GM21529 (cell line): ENCODE data around the gene GNAS.
"Not testable (repeated sequence)": the region's sequence is repeated elsewhere in the genome, so short reads cannot be mapped to it uniquely, and the experiment has no call there.

ENCODE experiments used
- ATAC-seq: cut with Tn5 transposase; IDR thresholded peaks from one replicate; pipeline ENCODE4 v1.9.1; 2021; ENCODE audit not compliant: unreplicated experiment

GNAS gene

DNA sequence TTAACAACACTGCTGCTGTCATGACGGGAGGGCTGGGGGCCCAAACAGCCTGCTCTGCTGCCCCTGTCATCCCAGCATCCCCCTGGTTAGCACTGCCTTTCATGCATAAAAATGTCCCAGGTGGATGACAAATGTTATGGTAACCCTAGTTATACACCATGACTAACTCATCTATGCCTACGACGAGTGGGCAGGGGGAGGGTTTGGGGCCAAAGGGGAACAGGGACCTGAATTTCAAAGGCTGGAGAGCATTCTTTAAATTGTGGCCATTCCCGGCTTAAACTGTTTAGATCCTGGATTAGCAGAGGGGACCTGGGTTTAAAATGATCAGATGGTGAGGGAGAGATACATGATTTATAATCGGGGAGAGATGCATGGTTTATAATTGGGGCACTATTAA, 26.2 kb upstream of the GNAS start:
- ATAC-seq = no peak

DNA sequence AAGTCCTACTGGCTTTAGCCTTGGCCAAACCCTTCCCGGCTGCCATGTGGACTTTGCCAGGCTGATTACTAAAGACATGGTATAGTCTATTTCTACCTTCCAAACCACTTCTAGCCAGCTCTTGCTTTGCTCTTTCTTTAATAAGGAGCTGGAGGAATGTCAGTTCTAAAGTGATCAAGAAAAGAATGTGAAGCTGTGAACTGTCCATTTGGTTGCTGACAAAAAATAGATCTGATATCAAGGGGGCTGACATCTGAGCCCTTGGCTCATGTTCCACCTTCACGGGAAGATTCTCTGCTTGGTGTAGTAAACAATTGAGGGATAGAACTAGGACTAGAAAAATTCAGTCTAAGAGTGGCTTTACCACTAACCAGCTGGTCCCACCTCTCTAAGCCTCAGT, 24.4 kb upstream of the GNAS start:
- no peak for ATAC-seq

DNA sequence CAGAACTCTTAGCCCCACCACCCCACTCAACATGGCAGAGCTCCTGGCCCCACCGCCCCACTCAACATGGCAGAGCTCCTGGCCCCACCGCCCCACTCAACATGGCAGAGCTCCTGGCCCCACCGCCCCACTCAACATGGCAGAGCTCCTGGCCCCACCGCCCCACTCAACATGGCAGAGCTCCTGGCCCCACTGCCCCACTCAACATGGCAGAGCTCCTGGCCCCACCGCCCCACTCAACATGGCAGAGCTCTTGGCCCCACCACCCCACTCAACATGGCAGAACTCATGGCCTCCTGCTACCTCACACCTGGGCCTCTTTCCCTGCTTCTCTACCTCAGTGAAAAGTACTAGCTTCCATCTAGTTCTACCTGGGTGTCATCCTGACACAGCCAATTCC, 23.7 kb upstream of the GNAS start:
- not testable (repeated sequence) for ATAC-seq

DNA sequence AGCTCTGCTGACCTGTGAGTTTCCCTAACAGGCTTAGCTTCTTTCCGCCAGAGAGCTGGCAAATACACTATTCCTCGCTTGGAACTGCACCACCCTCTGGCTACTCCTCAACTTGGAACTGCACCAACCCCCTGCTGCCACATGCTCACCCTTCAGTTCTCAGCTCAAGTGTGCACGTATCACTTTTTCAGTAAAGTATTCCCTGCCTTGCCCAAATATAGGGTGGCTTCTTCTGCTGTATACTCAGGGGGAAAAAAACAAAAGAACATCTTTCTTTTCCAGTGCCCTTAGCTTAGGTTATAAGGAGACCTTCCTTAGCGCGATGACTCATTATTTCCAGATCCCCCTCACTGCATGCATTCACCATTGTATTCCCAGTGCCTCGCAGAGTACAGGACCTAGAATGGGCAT, 23.0 kb upstream of the GNAS start:
- no peak for ATAC-seq

DNA sequence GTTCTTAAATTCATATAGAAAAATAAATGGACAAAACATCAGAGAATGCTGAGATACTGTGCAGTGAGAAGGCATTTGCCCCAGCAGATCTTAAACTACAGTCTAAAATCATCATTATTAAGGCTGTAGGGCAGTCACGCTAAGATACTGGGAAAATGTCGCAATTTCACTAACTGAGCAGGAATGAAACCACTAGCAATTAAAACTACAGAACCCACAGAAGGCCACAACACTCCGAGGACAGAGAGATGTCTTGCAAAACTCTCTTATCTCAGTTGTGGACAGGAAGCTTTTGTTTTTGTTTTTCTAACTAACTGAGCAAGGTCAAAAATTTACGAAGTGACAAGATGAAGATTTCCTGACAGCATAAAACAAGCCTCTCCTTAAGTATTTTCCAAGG, 20.1 kb upstream of the GNAS start:
- ATAC-seq = no peak

DNA sequence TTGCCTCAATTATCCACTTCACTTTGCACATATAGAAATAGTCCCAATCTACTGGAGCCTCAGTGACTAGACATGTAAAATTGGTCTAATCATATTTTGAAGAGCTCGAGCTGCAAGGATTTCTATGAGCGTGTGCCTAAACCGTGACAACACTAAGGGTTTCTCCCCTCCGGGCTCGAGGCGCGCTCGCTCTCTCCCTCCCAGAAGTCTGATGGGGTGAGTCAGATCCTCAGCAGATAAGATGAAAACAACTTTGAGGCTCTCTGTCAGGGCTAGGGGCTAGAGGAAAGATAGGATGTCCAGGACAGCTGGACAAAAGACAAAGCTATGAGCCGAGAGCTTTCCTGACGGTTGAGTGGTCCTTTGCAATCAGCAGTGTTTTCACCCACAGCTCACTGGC, 18.6 kb upstream of the GNAS start:
- no peak for ATAC-seq

DNA sequence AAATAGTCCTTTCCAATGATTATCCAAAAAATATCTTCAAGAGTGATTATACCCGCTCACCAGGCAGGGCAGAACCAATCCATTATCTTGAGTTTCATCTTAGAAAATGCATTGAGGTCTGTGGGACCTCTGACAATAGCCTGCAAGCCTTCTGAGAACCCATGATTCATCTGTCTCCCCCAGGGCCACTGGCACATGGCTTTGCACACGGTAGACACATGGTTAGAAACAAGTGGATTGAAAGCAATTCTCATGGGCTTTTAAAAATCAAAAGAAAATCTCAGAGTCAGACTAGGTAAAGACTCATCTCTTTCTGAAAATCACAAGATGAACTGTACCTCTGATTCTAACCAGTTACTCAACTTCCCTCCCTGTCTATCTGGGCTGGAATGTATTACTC, 17.3 kb upstream of the GNAS start:
- no peak for ATAC-seq

DNA sequence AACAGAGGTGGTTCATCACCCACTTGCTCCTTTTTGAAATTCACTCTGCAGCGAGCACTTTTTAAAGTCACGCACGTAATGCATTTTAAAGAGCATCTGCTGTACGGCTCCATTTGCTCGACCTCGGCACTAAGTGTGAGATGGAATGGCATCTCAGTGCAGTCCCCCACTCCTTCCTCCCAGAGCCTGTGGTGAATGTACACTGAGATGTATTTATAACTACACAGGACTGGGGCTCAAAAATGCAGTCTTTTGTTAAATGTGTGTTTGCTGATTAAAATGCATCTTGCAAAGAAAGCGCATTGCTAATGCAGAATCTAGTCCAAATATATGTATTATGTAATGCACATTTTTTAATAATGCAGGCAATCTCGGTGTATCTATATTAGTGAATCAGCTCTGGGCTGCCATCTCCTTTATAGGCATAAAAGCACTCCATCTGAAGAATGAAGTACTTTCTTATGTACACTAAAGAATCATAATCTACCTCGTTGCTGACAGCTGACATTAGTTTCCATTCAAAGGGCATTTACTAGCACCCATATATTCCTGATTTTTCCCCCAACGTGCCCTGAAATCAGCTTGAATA, 15.8 kb upstream of the GNAS start:
- ATAC-seq = no peak

DNA sequence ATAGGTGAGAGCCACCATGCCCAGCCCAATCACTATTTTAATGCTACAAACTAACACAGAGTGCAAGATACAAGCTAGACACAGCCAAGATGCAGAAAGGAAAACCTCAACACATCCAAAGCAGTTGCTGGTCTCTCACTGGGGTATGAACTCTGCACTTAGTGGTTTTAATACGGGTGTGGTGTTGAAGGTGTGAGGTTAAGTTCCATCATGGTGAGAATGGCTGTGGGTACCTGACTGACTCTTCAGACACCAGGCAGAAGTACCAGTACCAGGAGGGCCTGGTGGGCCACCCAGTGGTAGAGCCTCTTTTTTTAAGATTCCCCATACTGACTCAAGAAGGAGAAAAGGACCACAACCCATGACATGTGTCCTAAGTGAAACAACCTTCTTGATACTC, 14.8 kb upstream of the GNAS start:
- no peak for ATAC-seq

DNA sequence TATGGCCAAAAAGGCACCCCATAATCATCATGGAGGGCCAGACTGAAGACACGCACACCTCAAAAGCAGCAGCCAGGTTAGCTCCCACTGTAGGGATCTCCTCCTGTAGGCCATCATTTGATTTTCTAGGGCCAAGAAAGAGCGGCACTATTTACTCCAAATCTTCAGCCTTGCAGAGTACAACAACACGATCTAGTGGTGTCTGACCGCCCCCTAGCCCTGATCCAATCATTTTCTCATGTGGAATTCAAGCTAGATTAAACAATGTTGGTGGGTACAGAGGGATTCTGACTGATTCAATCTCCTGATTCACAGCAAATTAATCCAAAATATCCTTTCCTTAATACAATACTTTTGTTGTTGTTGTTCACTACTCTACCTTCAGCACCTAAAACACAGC, 14.3 kb upstream of the GNAS start:
- no peak for ATAC-seq

DNA sequence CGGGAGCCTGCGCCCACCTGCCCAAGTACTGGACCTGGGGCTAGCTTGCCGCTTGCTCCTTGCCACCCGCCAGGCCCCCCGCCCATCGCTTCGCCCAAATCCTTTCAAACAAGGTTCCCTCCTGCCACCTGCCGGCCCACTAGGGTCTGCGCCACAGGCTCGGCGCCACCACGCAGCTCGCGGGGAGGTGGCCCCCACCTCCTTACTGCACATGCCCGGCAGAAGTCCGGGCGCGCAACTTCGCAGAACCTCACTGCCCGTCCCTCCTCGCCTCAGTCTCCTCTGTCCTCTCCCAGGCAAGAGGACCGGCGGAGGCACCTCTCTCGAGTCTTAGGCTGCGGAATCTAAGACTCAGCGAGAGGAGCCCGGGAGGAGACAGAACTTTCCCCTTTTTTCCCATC, 13.0 kb upstream of the GNAS start:
- ATAC-seq = no peak

DNA sequence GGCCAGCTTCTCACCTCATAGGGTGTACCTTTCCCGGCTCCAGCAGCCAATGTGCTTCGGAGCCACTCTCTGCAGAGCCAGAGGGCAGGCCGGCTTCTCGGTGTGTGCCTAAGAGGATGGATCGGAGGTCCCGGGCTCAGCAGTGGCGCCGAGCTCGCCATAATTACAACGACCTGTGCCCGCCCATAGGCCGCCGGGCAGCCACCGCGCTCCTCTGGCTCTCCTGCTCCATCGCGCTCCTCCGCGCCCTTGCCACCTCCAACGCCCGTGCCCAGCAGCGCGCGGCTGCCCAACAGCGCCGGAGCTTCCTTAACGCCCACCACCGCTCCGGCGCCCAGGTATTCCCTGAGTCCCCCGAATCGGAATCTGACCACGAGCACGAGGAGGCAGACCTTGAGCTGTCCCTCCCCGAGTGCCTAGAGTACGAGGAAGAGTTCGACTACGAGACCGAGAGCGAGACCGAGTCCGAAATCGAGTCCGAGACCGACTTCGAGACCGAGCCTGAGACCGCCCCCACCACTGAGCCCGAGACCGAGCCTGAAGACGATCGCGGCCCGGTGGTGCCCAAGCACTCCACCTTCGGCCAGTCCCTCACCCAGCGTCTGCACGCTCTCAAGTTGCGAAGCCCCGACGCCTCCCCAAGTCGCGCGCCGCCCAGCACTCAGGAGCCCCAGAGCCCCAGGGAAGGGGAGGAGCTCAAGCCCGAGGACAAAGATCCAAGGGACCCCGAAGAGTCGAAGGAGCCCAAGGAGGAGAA, 12.3 kb upstream of the GNAS start:
- ATAC-seq = no peak

DNA sequence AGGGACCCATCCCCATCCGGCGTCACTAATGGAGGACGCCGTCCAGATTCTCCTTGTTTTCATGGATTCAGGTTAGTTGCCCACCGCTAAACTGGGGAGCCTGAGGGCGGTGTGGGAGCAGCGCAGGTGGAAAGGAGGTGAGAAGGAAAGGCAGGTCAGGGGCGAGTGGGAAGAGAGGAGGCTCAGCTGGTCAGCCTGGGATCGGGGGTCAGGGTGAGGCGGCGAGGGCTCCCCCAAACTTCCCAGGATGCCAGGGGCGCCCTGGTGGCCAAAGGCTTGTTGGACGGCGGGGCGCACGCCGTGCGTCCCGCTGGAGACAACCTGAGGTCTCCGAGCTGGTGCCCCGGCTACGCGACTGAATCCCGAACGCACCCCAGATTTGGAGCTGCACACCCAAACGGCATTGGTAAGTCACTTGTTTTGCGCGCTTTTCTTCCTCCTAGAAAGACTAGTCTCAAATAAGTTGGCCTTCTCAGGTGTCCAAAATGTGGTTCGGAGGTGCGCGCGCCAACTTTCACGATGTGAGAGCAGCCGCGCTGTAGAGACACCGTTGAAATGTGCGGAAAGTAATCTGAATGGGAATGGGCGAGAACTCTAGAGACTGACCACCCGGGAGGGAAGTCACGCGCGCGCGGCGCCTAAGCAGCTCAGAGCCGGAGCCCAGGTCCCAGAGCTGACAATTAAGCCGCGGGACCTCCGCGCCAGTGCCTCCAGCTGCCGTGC, 11.5 kb upstream of the GNAS start:
- no peak for ATAC-seq

DNA sequence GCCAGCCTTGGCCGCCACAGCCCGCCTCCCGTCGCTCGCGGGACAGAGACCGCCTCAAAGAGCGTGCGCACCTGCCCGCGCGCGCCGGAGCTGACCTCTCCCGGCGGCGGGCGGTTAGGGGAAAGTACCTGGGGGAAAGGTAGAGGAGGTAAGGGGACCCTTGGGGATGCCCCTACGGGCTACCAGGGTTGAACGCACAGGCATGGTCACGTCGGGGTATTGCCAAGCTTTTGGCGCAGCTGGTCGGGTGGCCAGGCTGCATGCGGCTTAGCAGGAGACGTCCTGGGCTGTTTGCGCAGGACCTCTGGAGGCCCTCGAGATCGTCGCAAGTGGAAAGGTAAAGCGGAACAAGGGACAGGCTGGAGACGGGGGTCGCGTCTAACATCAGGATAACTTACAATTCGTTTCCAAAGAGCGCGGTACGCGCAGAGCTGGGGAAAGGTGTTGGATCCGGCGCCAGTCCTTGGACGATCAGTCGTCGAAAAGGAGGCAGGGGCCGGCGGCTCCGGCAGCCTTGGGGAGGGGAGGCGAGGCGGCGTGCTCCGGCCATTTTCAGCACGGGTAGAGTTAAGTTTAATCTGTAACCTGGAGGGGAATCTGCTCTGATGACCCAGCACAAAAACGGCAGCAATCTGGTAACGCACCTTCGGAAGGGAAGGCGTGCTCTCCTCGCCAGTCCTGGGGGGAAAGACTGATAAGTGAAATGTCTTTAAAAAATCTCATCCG, 10.8 kb upstream of the GNAS start:
- no peak for ATAC-seq

DNA sequence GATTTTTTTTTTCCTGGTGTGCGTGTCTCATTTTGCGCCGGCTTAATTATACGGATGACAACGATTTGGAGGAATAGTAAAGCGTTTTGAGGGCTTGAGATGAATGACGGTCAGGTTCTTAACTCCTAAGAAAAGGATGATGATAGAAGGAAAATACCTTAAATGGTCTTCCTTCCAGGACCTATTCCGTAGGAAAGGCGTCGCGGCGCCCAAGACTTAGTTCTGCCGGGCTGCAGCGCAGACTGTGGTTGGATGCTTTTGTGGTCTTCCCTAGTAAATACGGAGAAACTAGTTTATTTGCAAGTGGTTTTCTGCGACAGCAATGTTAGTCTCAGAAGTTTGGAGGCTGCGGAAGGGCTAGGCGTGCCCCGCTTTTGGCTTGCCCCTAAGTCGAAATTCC, 10.2 kb upstream of the GNAS start:
- no peak for ATAC-seq

DNA sequence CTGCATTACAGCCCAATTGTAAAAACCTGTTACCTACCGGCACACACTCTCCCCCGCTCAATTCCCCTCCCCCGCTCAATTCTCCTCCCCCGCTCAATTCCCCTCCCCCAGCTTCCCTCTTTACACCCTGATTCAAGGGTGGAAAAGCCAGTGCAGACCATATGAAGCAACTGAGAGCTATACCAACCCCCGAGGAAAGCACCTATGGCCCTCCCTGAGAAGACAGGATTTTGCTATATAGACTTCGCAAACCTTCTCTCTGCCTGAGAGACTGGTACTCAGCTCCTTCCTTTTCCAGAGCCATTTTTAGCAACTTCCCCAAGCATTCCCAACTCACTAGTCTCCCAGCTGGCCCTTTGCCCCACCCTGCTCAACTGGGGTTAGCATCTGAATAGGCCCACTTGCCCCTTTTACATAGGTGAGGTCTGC, 9.4 kb upstream of the GNAS start:
- no peak for ATAC-seq

DNA sequence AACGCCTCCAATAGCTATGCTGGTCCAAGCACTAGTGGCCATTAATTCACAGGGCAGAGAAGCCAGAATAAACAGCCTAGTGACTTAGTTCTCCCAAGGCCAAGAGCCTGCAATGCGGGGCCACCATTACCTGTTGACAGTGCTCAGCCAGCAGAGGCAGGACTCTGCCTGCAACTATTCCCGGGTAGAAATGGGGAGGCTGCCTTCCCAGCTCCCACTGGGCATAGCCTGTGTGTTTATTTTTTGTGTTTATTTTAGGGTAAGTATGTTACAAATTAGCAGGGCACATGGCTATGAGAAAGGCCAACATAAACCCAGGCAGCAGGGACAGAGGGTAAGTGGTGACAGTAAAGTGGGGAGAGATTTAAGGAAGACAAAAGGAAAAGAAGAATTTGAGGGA, 6.8 kb upstream of the GNAS start:
- no peak for ATAC-seq

DNA sequence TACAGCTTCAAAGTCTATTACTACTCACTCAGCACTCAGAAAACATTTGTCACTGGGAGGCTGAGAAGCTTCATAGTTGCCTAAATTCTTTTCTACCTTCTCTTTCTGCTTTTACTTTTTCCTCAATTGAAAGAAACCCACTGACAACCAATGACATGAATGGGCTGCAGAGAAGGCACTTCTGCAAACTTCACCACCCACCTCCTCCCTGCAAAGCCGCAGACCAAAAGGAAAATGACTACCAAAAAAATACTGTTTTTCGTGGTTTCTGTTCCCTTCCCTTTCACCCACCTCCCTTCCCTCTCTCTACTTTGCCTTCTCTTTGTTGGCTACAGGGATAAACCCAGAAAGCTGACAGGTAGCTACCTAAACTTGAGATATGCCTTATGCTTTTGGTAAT, 5.1 kb upstream of the GNAS start:
- no peak for ATAC-seq

DNA sequence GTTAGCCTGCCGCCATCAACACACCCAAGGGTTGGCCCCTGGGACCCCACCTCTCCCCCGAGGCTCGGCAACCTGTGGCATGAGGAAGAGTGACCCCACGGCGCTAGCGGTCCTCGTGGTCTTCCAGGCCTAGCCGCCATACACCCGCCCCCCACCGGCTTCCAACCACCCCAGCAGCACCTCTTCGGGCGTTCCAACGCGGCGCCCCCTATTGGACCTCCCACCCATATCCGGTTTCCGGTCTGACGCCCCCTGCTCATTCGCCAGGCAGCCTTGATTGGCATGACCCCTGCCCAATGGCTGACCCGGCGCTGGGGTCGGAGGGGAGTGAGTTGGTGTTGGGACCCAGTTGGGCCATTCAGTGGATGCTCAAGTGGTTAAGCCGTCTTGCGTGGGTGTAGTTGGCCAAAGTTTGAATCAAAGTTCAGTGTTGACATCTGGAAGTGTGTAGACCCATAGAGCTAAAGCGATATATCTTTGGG, 1.8 kb upstream of the GNAS start, which contains the start of gene GNAS-AS1:
Gene GNAS-AS1, minus strand, starts transcription at position 210 of the 482 bp plus-strand sequence.
- peak; percentile 90 for ATAC-seq

DNA sequence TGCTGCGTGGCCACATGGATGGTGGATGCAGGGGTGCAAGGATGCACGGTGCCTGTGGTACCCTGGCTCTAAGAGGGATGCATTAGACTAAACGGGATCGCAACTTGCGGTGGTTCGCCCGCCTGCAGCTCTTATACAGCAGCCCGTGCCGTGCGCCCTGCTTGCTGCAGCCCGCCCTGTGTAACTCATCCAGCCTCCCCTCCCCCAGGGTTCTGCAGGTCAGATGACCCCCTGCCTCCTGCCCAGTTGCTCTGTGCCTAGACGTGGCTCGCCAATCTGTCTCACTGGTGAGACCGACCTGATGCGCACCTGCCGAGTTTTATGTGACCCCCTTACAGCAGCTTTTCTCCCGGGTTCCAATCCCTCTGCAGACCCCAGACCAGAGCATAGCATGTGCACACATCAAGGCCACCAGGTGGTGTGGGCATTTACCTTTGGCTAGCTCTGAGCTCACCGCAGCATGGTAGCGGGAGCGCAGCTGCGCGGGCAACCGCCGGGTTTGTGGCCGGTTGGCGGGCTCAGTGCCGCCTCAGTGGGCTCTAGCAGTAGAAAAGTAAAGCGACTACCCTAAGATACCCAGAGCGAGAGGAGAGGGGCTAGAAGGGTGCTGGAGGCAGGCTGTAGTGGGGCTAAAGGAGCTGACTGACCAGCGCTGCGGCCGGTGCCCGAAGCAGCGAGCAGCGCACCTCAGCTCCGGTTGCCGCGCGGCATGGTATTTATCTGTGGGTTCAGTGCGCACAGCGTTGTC, 1.1 kb upstream of the GNAS start:
- peak; percentile 2 for ATAC-seq

DNA sequence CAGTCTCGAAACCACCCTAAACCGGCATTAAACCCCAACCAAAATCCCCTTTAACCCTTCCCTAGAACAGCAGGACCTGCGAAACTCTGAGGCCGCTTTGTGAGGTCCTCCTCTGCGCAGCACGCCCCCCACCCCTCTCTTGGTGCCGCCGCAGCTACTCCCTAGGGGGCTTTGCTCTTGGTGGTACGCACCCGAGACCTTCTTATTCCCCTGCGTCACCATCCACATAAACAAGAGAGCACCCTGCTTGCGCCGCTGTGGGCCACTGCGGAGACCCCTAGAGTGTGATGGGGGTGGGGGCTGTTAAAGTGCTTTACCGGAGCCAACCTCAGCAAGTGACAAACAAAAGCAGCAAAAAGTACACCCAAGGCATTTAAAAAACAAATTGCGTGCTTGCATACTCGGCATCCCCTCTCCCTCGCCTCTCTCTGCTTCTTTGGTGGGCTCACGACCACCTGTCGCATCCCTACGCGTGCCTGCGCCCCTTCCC, 502 bp upstream of the GNAS start:
- ATAC-seq = no peak
